H1 (cell line): Measurements from ENCODE around the gene FAM120A. TPM values are rescaled to one million over a fixed set of nuclear protein-coding genes. Genes with fewer than 3 reads are reported as not detected.

Experiments used
- YY1 ChIP-seq: IDR thresholded peaks from 2 replicates; pipeline ENCODE4 v1.6.1; 2011; ENCODE audit warnings: low read depth, mild to moderate bottlenecking, low read length
- polyA plus RNA-seq, 7 experiments: library from polyadenylated mRNA; depleted of rRNA in 3 of 7; stranded (reverse) in 5 of 7; unstranded in 2 of 7; fragments of >200 nt in 5 of 7; fragments of 200-250 nt in 2 of 7; gene quantifications; 1 replicate in 5 of 7; 2 replicates in 1 of 7; 4 replicates in 1 of 7; pipeline versions ENCODE4 v1.2.1 to v1.2.3, GENCODE V29; 2011 to 2013; ENCODE audit warnings: missing spikeins in 2 of 7, mixed read lengths in 2 of 7
- total RNA-seq: library from RNA; stranded (reverse); fragmentation: NEBNext Ultra II Directional; extraction: Animal tissue kit (Norgen Biotek cat#: 25700); gene quantifications from 2 replicates; pipeline ENCODE4 v1.2.1, GENCODE V29; 2021

The FAM120A gene
- total and polyA plus RNA-seq, 2 of the 8 experiments (the other 6 are each of a cell fraction or from before 2014, with no cell fraction given) = 24.9 to 54.7 TPM

DNA sequence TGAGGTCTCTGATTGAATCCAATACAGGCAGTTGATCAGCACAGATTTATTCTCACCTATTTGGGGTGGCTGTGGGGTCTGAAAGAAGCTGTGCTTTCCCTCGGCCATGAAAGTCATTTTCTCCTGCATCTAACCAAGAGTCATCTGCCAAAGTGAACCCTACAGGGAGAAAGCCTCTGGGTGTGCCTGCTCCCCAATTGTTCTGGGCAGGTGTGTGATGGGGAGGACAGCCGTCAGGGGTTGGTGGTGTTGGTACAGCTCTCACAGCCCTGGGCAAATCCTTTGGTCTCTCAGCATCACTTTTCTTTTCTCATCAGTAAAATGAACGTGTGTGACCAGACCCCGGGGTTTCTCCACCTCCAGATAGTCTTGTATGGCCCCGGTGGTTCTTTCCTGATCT lies 127.4 kb downstream of the FAM120A start (continued):
- TF ChIP-seq YY1 = no peak
